Iris pigment epithelial cell (primary cell): ENCODE data around the gene TTC34.
A peak's percentile ranks its signal among the peaks of the same experiment; 100 is the strongest.

Experiments
- DNase-seq: peaks from one replicate; pipeline ENCODE4 v3.0.0-alpha.2; 2011; ENCODE audit warnings: low read depth

The TTC34 gene

GRCh38 chr1:2588661-2589430, 212.6 kb downstream of the TTC34 start:
- no peak for DNase-seq

GRCh38 chr1:2587860-2588571, 213.5 kb downstream of the TTC34 start:
- no peak for DNase-seq

GRCh38 chr1:2587071-2587859, 214.2 kb downstream of the TTC34 start:
- peak; percentile 27 for DNase-seq

- DNase-seq: peak; percentile 99
Observed at GRCh38 chr1:2586154-2587070, 215.1 kb downstream of the TTC34 start, which contains the start of gene PRXL2B. Gene PRXL2B (plus strand): TSS chr1:2586777. CDS start chr1:2586886, 109 bp downstream.
